ENCODE data around the gene TCEANC2.

The TCEANC2 gene

GRCh38 chr1:54152696-54153095, 99.3 kb downstream of the TCEANC2 start, which contains the start of gene CDCP2:
Gene CDCP2, minus strand, starts transcription at chr1:54153000. Its CDS starts 78 bp downstream, at chr1:54152922.
- TF ChIP-seq CTCF (IDR thresholded peaks at IDR 0.05): no peak
- H3K9me3 ChIP-seq: no peaks in the 10 kb centered on the region
- no peaks in the 10 kb centered on the region for H3K27me3 ChIP-seq
- no peak for DNase-seq
- peak within 1 kb of the TSS; percentile 58 to 68 for H3K27ac ChIP-seq
- intact Hi-C loops (cut with DNase I; ENCODE audit: low total_unique reads): no loop called here
- peaks cover 0 to 16% (median 14%) of the 10 kb centered on the region in 4 donors for H3K4me1 ChIP-seq
- H3K4me3 ChIP-seq: peak within 1 kb of the TSS in 1 of 2 donors; percentile 14
- H3K36me3 ChIP-seq: no peaks in the 10 kb centered on the region

DNA sequence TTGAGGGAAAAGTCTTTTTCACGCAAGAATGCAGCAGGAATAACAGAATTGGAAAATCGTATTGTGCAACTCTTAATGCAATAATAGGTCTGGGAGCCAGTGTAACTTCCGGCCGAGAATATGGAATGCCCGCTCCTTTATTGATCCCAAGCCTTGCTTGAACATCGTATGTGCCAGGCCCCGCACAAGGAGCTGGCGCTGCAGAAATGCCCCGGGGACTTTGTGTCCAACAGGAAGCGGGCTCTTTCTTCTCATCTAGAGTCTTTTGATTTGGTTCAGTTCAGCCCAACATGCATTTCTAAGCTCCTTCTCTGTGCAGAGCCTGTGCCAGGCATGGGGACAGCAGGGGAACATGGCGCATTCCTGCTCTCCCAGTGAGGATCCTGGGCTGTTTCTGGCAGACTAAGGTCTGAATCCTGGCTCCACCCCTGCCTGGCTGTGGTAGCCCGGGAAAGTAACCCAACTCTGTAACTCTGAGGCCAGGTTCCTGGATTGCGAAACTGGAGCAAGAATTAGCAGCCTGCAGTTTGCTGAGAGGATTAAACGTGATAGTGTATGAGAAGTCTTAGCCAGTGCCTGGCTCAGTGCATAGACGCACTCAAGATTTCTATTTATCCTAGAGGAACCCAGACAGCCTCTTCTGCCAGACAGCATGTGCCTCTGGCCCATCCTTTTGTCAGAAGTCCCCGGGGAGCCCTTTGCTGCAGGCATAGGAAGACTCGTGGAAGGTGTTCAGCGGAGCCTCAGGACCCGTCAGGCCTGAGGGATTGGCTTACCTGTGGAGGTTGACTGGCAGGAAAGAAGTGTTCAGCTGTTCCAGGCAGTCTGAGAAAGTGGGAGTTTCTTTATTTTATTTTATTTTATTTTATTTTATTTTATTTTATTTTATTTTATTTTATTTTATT, 100.4 kb downstream of the TCEANC2 start:
- H3K27me3 ChIP-seq: no peaks in the 10 kb centered on the region
- H3K36me3 ChIP-seq: no peaks in the 10 kb centered on the region
- H3K27ac ChIP-seq: peak overlapping the region; percentile 58 to 68
- H3K4me3 ChIP-seq: peak overlapping the region in 1 of 2 donors; percentile 14
- DNase-seq: peak; percentile 82 to 90
- H3K4me1 ChIP-seq: peaks cover 0 to 16% (median 14%) of the 10 kb centered on the region in 4 donors
- TF ChIP-seq CTCF (IDR thresholded peaks at IDR 0.05): no peak
- no peaks in the 10 kb centered on the region for H3K9me3 ChIP-seq
- intact Hi-C loops (cut with DNase I; ENCODE audit: low total_unique reads): no loop called here

All from tibial artery (tissue), 4 donors.